ENCODE measurements around the gene PRKACB.
"Not testable (repeated sequence)": the region's sequence is repeated elsewhere in the genome, so short reads cannot be mapped to it uniquely, and the experiment has no call there.

The PRKACB gene

GRCh38 chr1:84224905-84225304, 80.8 kb downstream of the PRKACB start:
- no peak overlapping the region for H3K27ac ChIP-seq (ENCODE audit: low read depth, low read length)
- no peaks in the 10 kb centered on the region for H3K9me2 ChIP-seq (replicated peaks; ENCODE audit: insufficient read depth, low read length)
- peaks cover 8% of the 10 kb centered on the region; the same call in 1 of the 2 replicates for H3K79me2 ChIP-seq (ENCODE audit: insufficient read depth, low read length)
- no peaks in the 10 kb centered on the region for H4K20me1 ChIP-seq (ENCODE audit: low read depth, low read length)
- 0 out of 2 replicates have a peak, but pooled peaks cover 6% of the 10 kb centered on the region for H3F3A ChIP-seq (ENCODE audit: insufficient read depth)
- no peak overlapping the region for H2AFZ ChIP-seq (ENCODE audit: low read depth, low read length, severe bottlenecking)
- H3K9ac ChIP-seq (ENCODE audit: low read length): no peak overlapping the region
- no peaks in the 10 kb centered on the region for H3K9me3 ChIP-seq (ENCODE audit: insufficient read depth, low read length)
- H3K27me3 ChIP-seq (ENCODE audit: low read length): no peaks in the 10 kb centered on the region
- TF ChIP-seq EZH2phosphoT487 (conservative IDR thresholded peaks at IDR 0.05; ENCODE audit: low read length) (no peak), CTCF (IDR thresholded peaks at IDR 0.05; ENCODE audit: insufficient read depth, low read length, poor library complexity, severe bottlenecking) (no peak)
- H3K4me3 ChIP-seq (ENCODE audit: insufficient read depth, low read length, poor library complexity, severe bottlenecking): no peak overlapping the region
- H3K36me3 ChIP-seq (ENCODE audit: low read length): peaks cover 37% of the 10 kb centered on the region
- no peak overlapping the region for H3K4me2 ChIP-seq (ENCODE audit: low read depth, low read length, poor library complexity, severe bottlenecking)

GRCh38 chr1:84225646-84226045, 81.6 kb downstream of the PRKACB start:
- H3F3A ChIP-seq (ENCODE audit: insufficient read depth): 0 out of 2 replicates have a peak, but pooled peaks cover 6% of the 10 kb centered on the region
- no peak overlapping the region for H2AFZ ChIP-seq (ENCODE audit: low read depth, low read length, severe bottlenecking)
- no peak overlapping the region for H3K4me3 ChIP-seq (ENCODE audit: insufficient read depth, low read length, poor library complexity, severe bottlenecking)
- peaks cover 37% of the 10 kb centered on the region for H3K36me3 ChIP-seq (ENCODE audit: low read length)
- no peaks in the 10 kb centered on the region for H4K20me1 ChIP-seq (ENCODE audit: low read depth, low read length)
- H3K9ac ChIP-seq (ENCODE audit: low read length): no peak overlapping the region
- TF ChIP-seq CTCF (IDR thresholded peaks at IDR 0.05; ENCODE audit: insufficient read depth, low read length, poor library complexity, severe bottlenecking) (no peak), EZH2phosphoT487 (conservative IDR thresholded peaks at IDR 0.05; ENCODE audit: low read length) (no peak)
- H3K27ac ChIP-seq (ENCODE audit: low read depth, low read length): no peak overlapping the region
- no peaks in the 10 kb centered on the region for H3K27me3 ChIP-seq (ENCODE audit: low read length)
- H3K9me2 ChIP-seq (replicated peaks; ENCODE audit: insufficient read depth, low read length): no peaks in the 10 kb centered on the region
- no peak overlapping the region for H3K4me2 ChIP-seq (ENCODE audit: low read depth, low read length, poor library complexity, severe bottlenecking)
- peaks cover 4% of the 10 kb centered on the region; the same call in 1 of the 2 replicates for H3K79me2 ChIP-seq (ENCODE audit: insufficient read depth, low read length)
- H3K9me3 ChIP-seq (ENCODE audit: insufficient read depth, low read length): no peaks in the 10 kb centered on the region

- H4K20me1 ChIP-seq (ENCODE audit: low read depth, low read length); H3K79me2 ChIP-seq (ENCODE audit: insufficient read depth, low read length); H3K27ac ChIP-seq (ENCODE audit: low read depth, low read length); H3K9ac ChIP-seq (ENCODE audit: low read length); H3K9me2 ChIP-seq (replicated peaks; ENCODE audit: insufficient read depth, low read length); H3K9me3 ChIP-seq (ENCODE audit: insufficient read depth, low read length); H3K27me3 ChIP-seq (ENCODE audit: low read length); H3F3A ChIP-seq (ENCODE audit: insufficient read depth); H3K4me3 ChIP-seq (ENCODE audit: insufficient read depth, low read length, poor library complexity, severe bottlenecking); H3K4me2 ChIP-seq (ENCODE audit: low read depth, low read length, poor library complexity, severe bottlenecking); H2AFZ ChIP-seq (ENCODE audit: low read depth, low read length, severe bottlenecking): not testable (repeated sequence)
- peaks cover 29% of the 10 kb centered on the region for H3K36me3 ChIP-seq (ENCODE audit: low read length)
These were observed 88.6 kb downstream of the PRKACB start for GRCh38 chr1:84232676-84233075.

GRCh38 chr1:84236256-84236655, 92.2 kb downstream of the PRKACB start:
- H3K9ac ChIP-seq (ENCODE audit: low read length): no peak overlapping the region
- H3F3A ChIP-seq (ENCODE audit: insufficient read depth): no peaks in the 10 kb centered on the region
- peaks cover 33% of the 10 kb centered on the region; the same call in 1 of the 2 replicates for H3K36me3 ChIP-seq (ENCODE audit: low read length)
- TF ChIP-seq EZH2phosphoT487 (conservative IDR thresholded peaks at IDR 0.05; ENCODE audit: low read length) (no peak), CTCF (IDR thresholded peaks at IDR 0.05; ENCODE audit: insufficient read depth, low read length, poor library complexity, severe bottlenecking) (no peak)
- no peaks in the 10 kb centered on the region for H3K9me3 ChIP-seq (ENCODE audit: insufficient read depth, low read length)
- no peak overlapping the region for H3K4me2 ChIP-seq (ENCODE audit: low read depth, low read length, poor library complexity, severe bottlenecking)
- H3K27me3 ChIP-seq (ENCODE audit: low read length): no peaks in the 10 kb centered on the region
- no peaks in the 10 kb centered on the region for H4K20me1 ChIP-seq (ENCODE audit: low read depth, low read length)
- no peak overlapping the region for H3K27ac ChIP-seq (ENCODE audit: low read depth, low read length)
- H3K9me2 ChIP-seq (replicated peaks; ENCODE audit: insufficient read depth, low read length): no peaks in the 10 kb centered on the region
- no peaks in the 10 kb centered on the region for H3K79me2 ChIP-seq (ENCODE audit: insufficient read depth, low read length)
- H2AFZ ChIP-seq (ENCODE audit: low read depth, low read length, severe bottlenecking): no peak overlapping the region
- no peak overlapping the region for H3K4me3 ChIP-seq (ENCODE audit: insufficient read depth, low read length, poor library complexity, severe bottlenecking)

All from SU-DHL-6 (cell line).